ENCODE results near the gene TK2.
"Not testable (repeated sequence)": the region's sequence is repeated elsewhere in the genome, so short reads cannot be mapped to it uniquely, and the experiment has no call there.

The TK2 gene

DNA sequence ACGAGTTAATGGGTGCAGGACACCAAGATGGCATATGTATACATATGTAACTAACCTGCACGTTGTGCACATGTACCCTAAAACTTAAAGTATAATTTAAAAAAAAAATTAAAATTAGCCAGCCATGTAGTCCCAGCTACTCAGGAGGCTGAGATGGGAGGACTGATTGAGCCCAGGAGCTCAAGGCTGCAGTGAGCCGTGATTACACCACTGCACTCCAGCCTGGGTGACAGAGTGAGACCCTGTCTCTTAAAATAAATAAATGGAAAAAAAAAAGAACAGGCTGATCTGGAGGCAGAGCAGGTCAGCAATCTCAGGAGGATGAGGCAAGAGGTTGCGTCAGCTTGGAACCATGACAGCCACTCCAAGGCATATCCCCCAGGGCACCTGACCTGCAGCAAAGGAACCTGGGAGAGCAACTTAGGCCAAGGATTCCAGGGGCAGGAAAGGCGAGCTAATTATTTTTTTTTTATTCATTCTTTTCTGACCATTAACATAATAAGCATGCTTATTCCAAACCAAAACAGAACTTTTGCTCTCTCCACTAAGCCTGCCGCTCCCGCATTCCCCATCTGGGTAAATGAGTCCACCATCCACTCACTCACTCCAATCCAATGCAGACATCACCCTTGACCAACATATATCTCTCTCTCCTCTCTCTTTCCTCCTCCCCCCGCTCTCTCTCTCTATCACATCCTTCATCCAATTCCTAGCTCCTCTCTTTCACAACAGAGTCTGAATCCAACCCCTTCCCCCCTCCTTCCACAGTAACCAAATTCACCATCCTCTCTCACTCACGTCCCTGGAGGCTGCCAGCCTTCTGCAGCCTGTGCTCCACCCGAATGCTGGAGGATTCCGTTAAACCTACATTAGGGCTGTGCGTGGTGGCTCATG is 47.7 kb downstream of the TK2 start:
- DNase-seq = no peak

GRCh38 chr16:66501563-66501962 is 48.4 kb downstream of the TK2 start:
- DNase-seq = not testable (repeated sequence)

- not testable (repeated sequence) for DNase-seq
Measured at GRCh38 chr16:66497921-66498320, 52.0 kb downstream of the TK2 start.

- DNase-seq = not testable (repeated sequence)
Measured at GRCh38 chr16:66496226-66496625, 53.7 kb downstream of the TK2 start.

GRCh38 chr16:66495440-66495839 is 54.5 kb downstream of the TK2 start:
- no peak for DNase-seq

DNA sequence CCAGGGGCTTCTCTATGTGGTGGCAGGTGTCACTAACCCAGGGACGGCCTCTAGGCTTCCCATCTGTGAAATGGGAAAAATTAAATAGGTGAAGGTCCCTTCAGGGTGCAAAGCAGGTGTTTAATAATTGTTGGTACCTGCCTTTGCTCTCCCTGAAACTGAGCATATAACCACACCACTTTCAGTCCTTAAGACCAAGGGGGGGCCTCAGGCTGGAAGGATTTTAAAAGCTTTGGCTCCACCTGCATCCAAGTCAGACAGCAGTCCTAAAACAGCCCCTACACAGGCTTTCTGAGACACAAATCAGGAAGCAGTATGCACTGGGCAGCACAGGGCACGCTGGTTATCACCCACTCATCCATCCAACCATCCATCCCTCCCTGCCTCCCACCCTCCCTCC is 55.0 kb downstream of the TK2 start:
- DNase-seq = no peak

GRCh38 chr16:66493490-66494401 is 56.2 kb downstream of the TK2 start:
- no peak for DNase-seq

GRCh38 chr16:66491716-66492064 is 58.2 kb downstream of the TK2 start:
- no peak for DNase-seq

DNA sequence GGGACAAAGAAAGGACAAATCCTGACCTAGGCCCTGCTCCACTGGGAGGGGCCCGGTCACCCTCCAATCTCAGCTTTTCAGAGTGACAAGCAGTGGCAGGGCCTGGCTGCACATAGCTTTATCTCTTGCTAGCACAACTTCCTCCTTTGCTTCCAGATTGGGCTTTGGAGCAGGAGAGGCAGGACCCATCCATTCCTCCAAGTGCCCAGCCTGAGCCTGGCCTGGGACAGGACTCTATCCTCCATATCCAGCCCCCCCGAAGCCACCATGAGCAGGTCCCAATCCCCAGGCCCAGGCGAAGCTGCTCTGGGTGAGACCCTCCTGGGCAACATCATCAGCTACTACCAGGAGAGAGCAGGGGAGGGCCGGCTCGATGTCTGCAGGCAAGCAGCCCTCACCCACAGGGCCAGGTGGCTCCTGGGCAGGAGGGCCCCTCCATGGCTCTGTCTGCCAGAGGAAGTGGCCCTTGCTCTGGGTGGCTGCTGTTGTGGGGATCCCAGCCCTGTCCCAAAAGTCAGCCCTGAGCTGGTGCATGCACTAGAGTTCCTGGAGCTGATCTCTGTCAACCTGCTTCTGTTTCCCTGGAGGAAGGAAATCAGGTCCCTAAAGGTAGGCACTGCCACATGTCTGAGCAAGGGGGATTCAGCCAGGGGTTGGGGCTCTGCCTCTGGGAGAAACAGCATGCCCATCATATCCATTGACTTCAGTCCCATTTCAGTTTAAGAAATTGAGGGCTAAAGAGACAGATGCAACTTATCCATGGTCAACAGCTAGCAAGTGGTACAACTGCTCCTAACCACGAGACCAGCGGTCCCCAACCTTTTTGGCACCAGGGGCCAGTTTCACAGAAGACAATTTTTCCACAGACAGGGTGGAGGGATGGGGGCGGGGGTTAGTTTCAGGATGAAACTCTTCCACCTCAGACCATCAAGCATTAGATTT is 58.9 kb downstream of the TK2 start:
- DNase-seq = peak; percentile 44

- DNase-seq = no peak
Measured at GRCh38 chr16:66489818-66490217, 60.1 kb downstream of the TK2 start.

- no peak for DNase-seq
Measured at GRCh38 chr16:66489385-66489784, 60.5 kb downstream of the TK2 start.

- no peak for DNase-seq
Measured at GRCh38 chr16:66488505-66488904, 61.4 kb downstream of the TK2 start.

GRCh38 chr16:66487580-66488275 is 62.2 kb downstream of the TK2 start:
- DNase-seq = no peak

DNA sequence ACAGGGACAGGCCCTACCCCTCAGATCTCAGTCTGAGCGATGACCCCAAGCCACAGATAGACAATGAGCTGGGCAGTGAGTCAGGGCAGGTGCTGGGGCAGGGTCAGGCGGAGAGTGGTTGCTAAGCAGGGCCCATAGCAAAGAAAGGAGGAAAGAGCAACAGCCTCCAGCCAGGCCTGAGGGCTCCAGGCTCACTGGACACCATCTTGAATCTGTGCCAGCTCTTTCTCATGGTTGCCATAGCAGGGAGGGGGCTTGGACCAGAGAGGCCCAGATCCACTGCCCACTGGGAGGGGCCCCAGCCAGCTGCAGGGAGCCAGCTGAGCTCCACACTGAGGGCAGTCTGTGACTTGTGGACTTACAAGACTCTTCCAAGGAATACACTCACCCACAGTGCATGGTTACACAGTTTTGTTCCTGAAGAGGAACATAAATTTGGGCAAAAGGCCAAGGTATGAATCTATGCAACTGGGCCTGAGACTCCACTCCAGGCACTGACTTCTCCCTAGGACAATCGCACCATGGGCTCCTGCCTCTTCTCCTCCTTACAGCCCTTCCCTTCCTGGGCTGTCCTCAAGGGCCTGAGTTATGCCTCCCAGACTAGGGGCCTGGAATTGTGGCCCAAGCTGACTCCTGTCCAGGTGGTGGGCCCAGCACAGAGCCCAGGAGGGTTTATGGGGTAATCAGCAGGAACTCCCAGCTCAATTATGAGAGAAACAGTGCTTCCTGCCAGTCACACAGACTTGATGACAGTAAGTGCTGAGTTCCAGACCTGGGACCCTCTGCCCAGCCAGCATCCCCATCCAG is 62.9 kb downstream of the TK2 start:
- no peak for DNase-seq

DNA sequence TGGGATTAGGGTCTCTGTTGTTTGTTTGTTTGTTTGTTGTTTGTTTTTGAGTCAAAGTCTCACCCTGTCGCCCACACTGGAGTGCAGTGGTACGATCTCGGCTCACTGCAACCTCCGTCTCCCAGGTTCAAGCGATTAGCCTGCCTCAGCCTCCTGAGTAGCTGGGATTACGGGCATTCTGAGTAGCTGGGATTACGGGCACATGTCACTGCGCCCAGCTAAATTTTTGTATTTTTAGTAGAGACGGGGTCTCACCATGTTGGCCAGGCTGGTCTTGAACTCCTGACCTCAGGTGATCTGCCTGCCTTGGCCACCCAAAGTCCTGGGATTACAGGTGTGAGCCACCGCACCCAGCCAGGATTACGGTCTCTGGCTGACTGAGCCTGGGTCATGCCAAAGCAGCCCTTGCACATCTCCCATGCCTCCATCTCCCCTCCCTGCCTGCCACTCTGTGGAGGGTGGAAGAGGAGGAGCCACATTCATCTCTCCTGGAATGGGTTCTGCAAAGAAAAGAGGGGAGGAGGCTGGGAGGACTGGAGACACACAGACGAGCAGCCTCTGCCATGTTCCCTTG is 63.6 kb downstream of the TK2 start:
- DNase-seq = no peak

GRCh38 chr16:66485376-66485775 is 64.5 kb downstream of the TK2 start:
- DNase-seq = no peak

DNA sequence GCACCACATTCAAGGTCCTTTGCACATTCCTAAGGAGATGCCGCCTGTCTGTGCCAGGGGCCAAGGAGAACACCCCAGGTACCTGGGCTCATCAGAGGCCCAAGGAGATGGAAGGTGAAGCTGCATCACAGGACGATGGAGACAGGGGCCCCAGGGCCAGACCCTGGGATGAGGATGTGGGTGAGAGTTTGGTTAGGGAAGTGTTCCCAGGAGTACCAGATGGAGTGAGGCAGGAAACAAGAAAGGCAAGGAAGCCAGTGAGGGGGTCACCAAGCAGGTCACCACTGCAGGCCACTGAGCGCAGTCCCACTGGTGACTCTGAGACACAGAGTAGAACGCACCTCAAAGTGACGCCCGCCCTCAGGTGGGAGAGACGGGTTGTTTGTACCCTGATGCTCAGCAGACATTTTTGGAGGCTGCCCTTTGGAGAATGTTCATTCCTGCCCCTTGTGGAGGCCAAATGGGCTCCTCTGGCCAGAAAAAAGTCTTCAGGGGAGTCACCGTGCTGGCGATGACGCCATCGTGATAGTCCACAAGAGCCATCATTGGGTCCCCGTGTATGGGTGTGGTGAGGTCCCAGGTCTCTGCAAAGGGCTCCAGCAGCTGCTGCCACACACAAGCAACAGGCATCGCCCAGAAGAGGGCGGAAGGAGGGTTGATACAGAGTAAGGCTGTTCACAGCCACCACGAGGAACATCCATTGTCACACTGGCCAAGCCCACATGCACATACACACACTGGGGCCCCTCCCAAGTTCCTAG is 65.3 kb downstream of the TK2 start:
- no peak for DNase-seq

DNA sequence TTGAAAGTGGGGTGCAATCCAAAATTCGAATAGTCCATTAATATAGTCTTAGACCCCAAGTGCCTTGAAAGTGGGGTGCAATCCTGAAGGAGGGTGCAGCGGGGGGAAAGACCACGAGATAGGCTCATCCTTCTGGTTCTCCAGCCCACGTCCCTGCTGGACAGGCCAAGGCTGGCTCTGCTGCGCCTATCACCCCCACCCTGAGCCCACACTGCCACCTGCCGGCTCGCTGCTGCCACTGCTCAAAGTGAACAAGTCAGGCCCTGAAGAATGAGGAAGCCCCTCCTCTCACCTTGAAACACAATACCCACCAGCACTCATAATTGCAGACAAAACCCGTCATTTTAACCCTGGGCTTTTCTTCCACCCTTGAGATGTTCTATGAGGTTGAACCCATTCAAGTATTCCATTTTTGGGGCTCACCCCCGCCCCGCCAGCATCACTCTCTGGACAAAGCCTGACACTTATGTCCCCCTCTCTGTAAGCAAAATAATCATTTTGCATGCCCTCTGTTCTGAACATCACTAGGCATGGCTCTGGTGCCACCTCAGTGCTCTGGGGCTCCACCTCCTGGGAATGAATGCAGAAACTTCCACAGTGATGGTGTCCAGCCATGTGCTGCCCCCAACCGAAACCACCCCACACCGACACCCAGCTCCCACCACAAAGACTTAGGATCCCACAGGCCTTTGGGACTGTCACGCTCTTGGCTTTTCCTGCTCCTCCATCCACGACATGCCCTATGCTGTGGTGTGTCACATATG is 66.1 kb downstream of the TK2 start:
- DNase-seq = peak; percentile 67

GRCh38 chr16:66481943-66482390 is 68.0 kb downstream of the TK2 start:
- DNase-seq = no peak

Measured in hematopoietic multipotent progenitor cell treated with erythropoietin and hydrocortisone succinate and interleukin-3 and kit ligand, for 8 days (in vitro differentiated cells).